Measurements from ENCODE around the gene HSPG2.

The HSPG2 gene

DNA sequence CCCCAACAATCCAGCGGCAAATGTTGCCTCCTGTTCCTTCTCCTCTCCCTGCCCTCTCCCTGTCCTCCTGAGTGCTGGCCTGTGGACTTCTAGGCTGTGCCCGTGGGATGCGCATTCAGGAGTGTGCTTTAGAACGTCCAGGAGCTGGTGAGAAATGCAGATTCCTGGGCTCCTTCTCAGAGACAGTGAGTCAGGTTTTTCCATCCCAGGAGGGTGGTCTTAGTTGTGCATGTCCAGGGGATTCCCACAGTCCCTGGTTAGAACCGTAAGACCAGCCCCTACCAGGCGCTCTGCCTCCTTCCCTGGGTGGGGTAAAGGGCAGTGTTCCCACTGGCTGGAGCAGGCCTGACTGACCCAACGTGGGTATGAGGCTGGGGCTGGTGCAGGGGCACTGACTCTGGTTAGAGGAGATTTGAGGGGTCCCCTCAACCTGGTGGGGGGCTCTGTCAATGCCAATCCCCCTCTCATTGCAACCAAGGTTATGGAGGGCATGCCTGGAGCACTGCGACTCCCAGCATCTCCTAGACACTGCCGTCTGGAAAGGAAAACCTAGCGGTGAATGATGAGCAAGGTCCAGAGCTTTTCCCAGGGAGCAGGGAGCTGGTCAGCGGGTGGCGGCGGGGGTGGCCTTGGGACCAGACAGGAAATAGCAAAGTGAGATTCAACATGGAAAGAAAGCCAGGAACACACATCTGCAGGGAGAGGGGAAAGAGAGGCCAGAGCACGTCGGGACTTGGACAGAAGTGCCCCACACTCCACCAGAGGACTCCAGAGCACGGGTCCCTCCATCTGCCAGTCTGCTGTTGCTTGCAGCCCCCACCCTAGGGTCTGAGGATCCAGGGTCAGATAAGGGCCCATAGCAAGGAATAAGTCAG, 38.5 kb downstream of the HSPG2 start:
- DNase-seq (ENCODE audit: low spot score) = no peak

DNA sequence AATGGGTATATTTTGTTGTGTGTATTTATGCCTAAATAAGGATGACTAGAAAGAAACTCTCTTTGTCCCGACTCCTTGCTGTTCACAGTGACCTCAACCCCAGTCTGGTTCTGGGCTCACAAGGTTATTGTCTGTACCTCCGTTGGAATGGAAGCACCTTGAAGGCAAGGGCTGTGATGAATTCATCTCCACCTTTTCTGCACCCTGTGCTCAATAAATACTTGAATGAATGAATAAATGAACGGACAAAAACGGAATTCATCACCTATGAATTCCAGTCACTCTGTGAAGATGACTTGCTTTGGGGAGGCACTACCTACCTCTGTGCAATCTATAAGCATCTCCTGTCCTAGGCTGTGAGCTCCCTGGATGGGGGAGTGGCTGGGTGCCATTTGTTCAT, 39.3 kb downstream of the HSPG2 start:
- DNase-seq (ENCODE audit: low spot score) = no peak

DNA sequence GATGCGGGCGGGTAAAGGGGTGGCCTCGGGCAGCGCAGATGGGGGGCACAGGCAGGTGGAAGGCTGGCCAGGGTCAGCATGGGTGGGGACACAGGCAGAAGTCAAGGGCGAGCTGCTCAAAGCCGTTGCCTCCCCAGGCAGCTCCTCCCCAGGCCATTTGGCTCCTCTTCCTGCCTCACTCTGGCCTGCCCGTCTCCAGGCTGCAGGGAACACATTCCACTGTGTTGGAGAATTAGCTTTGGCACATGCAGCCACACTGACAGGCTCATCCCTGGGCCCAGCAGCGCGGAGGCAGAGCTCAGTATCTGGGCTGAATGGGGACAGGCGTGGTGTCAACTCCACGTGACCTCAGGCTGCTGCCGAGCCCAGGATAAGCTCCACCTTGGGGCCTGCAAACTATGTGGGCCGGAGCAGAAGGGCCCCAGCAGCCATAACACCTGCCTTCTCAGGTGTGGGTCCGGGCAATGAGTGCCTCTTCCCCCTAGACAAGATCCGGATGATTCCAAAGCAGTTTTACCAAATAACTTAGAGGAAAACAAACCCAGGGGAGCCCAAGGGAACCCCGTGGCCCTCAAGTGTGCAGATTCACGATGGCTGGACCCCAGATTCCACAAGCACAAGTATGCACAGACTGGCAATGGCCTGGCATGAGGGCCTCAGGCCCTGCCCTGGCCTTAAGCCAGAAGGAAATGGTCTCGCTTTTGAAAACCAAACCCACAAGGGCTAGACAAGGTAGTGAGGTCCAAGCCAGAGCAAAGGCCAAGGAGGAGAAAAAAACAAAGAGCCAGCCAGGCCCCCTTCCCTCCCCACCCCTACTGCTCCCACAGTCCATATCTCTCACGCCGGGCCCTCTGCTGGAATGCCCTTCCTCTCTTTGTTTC, 40.2 kb downstream of the HSPG2 start:
- no peak for DNase-seq (ENCODE audit: low spot score)

DNA sequence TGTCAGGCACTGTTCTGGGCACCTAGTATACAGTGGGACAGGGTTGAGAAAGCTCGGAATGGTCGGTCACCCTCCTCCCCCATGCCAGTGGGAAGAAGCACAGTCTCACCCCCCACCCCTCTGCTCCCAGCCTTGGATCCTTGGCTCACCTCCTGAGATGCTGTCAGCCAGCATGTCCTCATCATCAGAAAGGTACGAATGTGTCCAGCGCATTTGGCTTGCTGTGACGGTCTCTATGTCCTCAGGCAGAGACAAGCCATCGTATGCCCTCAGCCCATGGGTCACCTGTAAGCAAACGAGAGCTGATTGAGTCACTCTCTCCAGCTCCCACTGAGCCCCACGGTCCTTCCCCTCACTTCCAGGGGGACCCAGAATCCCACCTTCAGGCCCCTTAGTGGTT, 41.1 kb downstream of the HSPG2 start:
- no peak for DNase-seq (ENCODE audit: low spot score)

DNA sequence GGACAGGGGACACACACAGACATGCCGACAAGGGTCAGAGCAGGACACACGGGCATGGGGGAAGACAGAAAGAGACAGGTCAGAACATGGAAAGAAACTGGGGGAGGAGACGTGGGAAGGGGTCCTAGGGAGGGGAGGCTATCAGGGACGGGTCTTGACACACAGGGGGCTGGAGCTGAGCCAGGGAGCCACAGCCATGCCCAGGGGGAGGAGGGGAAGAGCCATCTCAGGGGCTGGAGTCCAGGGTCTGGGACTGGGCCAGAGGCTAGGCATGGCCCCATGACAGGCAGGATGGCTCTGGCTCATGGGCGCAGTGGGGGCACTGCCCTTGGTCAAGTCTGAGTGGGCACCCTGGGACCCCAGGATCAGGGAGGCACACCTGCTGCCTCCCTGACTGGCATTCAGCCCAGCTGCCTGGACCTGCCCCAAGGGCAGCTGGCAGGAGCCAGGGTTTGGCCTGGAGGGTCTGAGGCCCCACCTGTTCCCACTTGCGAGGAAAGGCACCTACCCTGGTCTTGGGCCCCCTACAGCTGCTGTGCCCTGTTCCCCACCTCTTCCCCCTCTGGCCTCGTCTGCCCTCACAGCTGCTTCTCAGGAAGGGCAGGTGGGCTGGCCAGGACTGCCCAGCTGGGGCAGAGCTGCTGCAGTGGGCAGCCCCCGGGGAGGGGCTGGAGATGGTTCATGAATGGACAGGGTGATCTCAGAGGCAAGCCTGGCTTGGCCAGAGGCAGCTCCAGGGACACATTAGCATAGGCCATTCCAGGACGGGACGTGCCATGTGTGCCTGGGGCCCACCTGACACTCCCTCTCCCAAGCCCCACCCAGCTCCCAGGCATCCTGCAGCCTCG, 42.9 kb downstream of the HSPG2 start:
- DNase-seq (ENCODE audit: low spot score) = no peak

DNA sequence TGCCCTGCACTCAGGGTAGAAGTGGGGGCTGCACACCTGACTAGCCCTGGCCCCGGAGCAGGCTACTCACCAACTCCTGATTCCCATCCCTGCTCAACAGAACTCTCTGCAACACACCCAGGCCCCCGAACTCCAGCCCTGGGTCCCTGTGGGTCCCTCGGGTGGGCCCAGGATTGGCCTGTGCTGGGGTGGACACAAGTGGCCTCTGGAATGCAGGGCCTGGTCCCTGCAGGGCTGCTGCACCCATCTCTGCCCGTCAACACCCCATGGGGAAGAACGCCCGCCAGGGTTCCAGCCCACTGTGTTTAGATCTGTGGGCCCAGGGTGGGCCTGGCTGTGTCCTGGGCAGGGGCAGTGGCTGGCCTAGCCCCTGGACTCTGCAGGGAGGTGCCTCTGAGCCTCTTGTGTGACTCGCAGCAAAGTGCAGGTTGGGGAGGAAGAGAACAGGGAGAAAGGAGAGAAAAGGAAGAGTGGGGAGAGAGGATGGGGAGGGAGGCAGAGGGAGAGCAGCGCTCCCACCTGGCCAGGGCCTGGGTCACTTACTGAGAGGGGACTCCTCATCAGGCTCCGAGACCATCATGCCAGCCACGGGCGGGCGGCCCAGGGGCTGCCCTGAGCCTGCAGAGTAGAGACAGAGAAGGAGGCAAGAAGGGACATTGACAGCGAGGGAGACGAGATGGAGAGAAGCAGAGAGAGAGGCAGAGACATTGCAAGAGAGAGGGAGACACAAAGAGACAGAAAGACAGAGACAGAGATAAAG, 43.9 kb downstream of the HSPG2 start:
- no peak for DNase-seq (ENCODE audit: low spot score)

DNA sequence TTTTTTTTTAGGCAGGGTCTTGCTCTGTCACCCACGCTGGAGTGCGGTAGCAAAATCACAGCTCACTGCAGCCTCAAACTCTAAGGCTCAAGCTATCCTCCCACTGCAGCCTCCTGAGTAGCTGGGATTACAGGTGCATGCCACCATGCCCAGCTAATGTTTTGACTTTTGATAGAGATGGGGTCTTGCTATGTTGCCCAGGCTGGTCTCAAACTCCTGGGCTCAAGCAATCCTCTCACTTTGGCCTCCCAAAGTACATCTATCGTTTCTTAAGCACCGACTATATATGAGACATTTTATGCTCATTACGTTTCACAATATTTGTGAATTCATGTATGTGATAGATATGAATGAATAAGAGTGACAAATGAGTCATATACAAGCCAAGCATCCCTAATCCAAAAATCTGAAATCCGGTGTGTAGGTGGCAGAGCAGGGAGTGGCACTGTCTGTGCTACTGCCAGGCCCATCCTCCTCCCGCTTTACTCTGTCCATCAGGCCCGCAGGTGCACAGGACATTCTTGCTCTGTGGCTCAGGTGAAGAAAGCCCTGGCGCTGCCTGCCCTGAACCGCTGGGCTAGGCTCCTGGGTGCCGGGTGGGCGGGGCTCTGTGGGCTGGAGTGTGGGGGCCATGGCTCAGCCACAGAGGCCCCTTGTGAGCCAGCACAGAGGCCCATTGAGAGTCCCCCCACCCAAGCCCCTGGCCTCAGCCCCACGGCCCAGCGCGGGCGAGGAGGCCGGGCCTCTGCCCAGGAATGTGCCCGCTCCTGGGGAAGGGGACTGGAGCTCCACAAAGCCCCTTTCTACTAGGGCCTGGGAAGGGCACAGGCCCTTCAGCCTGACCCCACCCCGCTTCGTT, 45.3 kb downstream of the HSPG2 start:
- DNase-seq (ENCODE audit: low spot score) = no peak

DNA sequence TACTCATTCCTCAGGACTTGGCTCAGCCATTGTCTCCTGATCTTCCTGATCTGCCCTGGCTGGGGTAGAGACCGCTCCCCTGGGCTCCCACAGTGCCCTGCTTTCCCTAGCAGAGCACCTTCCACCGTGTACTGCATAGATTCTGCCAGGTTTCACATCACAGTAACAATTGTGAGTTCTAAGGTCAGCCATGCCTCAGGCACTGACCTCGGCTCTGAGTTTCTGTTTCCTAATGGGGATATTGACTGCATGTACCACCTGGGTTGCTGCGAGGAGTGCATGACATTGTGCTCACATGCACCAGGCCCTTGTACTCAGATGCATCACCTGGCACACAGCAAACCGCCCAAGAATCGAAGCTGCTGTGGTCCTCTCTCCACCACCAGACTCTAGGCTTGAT, 46.0 kb downstream of the HSPG2 start:
- DNase-seq (ENCODE audit: low spot score) = no peak

DNA sequence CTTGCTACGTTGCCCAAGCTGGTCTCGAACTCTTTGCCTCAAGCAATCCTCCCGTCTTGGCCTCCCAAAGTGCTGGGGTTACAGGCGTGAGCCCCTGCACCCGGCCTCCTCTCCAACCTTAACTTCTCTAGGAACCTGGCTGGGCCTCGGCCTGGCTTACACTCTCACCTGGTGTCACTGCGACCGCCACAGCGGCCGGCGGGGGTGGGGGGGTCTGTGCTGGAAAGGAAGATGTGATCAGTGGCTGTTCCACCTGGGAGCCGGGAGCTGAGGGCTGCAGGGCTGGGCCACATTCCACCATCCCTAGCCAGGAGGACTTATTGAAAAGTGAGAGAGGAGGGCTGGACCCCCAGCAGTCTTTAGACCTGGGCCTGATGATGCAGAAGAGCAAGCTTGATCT, 48.6 kb downstream of the HSPG2 start:
- DNase-seq (ENCODE audit: low spot score) = no peak

DNA sequence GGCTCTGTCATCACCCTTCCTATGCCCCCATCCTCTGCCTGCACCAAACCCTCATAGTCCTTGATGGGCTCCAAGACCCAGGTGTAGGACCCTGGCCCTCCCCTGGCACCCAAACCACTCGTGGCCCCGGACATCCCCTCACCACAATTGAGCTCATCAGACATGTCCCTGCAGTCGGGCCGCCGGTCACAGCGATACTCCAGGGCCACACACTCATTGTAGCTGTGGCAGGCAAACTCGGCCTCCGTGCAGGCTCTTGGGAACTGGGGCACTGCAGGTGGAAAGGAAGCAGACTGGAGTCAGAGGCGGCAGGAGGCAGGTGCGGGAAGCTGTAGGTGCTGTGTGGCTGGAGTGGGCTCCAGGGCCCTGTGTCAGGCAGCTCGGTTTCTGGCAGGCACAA, 49.3 kb downstream of the HSPG2 start:
- no peak for DNase-seq (ENCODE audit: low spot score)

DNA sequence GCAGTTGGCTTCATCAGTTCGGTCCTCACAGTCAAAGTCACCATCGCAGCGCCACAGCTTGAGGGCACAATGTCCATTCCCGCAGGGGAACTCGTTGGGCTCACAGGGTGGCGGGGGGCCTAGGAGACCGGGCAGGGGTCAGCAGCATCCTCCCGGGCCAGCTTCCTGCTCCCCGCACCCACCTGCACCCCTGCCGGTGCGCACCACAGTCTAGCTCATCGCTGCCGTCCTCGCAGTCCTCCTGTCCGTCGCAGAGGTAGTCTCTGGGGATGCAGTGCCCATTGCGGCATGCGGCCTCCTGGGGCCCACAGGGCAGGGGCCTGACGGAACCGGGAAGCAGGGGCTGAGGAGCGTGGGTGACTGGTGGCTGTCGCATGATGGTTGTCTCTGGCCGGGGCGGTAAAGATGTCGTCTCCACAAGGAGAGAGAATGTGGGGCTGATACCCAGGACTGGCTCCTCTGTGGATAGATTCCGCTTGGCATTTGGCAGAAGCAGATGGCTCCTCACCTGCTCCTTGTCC, 49.8 kb downstream of the HSPG2 start:
- no peak for DNase-seq (ENCODE audit: low spot score)

DNA sequence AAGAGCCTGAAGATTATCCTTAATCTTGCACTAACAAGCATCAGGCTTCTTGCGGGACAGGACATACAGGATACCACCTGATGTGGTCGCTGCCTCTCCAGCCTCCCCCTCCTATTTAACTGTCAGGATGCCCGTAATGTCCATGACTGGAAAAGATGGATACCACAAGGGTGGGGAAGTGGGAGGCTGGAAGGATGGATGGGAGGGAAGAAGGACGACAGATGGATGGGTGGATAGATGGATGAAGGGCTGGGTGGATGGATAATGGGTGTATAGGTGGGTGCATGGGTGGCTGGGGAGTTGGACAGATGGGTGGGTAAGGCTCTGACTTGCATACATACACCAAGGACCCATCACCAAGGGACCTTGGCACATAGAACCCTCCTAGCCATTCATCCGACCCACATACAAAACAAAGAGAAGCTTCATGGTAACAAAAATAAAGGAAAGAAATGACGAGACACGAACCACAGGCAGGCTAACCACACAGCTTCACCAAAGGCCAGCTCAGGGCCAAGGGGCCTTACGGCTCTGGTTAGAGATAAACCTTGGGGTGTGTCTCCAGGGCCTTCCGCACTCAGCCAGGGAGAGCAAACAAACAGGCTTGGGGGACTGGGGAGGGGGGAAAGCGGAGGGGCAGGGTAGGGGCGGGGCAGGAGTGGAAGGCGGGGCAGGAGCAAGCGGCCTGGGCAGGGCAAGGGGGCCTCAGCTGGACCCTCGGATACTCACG, 50.5 kb downstream of the HSPG2 start:
- DNase-seq (ENCODE audit: low spot score) = no peak

DNA sequence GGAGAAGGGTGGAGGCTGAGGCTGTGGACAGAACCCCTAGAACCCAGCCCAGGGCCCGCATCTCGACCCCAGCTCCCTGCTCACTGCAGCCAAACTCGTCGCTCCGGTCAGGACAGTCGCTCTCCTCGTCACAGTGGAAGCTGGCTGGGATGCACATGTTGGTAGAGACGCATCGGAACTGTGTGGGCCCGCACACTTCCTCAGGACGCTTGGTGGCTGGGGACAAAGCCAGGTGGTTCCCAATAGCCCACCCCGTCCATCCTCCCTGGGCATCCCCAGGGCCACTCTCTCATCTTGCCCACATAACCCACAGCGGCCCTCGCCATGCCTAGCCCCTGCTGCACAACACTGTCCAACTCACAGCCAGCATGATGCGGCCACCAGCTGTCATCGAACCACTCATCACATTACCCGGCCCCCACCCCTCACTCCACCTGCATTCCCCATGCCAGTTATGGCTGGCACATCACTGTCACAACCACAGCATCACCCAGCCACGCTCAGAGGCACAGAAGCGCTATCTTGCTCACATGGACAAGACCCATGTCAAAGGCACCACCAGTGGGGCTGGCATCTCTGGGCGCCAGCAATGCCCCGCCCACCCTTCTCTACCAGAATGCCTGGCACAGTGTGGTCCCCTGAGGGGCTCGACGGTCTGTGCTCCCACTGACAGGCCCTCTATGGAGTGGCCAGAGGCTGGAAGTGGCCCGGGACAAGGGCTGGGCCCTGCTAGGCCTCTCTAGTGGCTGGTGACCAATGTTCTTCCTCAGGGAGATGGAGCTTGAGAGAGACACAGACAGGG, 51.7 kb downstream of the HSPG2 start:
- no peak for DNase-seq (ENCODE audit: low spot score)

DNA sequence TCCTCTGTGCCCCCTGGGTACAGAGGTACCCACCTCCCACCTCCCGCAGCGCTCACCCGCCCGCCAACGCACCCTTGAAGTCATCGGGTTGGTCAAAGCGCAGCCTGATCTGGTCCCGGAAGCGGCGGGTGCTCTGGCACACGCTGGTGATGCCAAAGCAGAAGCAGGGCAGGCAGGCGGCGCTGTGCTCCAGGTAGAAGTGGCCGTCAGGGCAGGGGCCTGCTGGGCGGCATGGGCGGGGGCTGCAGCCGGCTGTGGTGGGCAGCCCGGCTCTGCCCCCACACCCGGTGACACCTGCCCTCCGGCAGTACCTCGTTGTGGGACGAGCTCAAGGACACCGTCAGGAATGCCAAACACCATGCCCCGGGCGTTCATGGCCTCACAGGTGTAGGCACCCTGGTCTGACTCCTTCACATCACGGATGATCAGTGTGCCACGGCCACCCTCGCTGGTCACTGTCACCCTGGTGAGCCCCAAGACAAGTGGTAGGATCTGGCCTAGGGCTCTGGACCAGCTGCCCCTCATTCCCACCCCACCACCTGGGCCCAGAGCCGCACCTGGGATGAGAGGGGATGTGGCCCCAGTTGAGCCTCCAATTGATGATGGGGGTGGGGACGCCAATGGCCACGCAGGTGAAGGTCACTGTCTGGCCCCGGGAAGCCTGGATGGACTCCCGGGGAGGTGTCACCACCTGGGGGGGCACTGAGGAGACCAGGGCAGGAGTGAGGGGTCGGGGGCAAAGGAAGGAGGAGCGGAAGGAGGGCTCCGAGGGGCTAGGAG, 52.5 kb downstream of the HSPG2 start:
- DNase-seq (ENCODE audit: low spot score) = no peak

DNA sequence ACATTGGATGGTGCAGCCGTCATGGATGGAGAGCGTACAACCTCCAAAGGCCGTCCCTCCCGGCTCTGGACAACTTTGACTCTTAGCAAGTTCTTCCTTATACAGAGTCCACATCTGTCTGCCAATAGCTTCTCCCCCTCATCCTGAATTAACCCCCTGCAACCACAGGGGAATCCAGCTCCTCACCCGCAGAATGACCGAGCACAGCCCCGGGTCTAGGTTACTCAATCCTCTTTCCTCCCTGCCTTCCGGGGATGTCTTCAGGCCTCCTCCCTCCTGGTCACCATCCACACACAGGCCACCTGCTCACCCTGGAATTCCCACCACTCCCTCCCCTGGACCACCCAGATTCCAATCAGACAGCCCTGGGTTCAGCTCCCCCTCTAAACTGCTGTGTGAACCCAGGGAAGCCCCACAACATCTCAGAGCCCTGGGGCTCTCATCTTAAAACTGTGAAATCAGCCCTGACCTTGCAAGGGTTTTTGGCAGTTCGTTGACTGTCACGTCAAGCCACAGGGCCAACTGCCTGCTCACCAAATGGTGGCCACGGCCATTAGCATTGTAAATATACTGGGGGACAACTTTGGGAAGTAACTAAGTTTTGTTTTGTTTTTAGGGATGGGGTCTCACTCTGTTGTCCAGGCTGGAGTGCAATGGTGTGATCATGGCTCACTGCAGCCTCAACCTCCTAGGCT, 54.2 kb downstream of the HSPG2 start:
- DNase-seq (ENCODE audit: low spot score) = no peak

DNA sequence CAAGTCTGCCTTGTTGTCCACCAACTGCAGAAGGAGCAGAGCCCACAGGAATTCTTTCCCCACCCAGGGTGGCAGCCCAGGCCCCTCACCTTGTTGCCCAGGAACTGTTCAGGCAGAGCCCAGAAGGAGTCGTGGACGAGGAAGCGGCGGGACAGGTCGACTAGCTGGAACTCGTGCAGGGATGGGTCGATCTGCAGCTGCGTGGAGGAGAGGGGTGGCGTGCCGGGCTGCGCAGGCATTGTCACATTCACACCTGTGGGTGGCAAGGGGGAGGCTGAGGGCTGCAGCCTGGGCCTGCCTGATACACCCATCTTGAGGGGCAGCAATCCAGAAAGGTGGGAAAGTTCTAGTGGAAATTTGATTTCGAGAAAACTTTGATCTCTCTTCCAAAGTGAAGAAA, 55.9 kb downstream of the HSPG2 start:
- no peak for DNase-seq (ENCODE audit: low spot score)

DNA sequence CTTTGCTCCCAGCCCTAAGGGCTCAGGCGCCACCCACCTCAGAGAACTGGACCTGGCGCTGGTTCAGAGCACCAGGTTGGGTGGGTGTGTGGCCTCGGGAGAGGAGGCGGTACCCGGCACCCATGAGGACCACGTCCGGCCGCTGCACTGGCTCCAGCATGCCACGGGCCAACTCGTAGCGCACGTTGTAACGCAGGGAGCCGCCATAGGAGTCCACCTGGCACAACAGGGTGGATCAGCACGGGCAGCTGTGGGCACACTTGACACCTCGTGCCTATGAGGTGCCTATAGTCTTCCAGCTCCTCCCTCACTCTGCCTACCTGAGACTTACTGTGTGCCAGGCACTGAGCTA, 56.5 kb downstream of the HSPG2 start:
- no peak for DNase-seq (ENCODE audit: low spot score)
